Activated T-cell treated with anti-CD3 and anti-CD28 coated beads, Interleukin-2, amount 50 U/mL, for 4 hours (primary cell): ENCODE measurements around the gene NMU. TPM values are rescaled to one million over a fixed set of nuclear protein-coding genes. Genes with fewer than 3 reads are reported as not detected.
"Not testable (repeated sequence)": the region's sequence is repeated elsewhere in the genome, so short reads cannot be mapped to it uniquely, and the experiment has no call there.

Source experiments
- ATAC-seq, 2 donors: fragments of 200-7000 bp; cut with Tn5 transposase; one replicate each; pipeline ENCODE4 v1.10.0; 2021
- DNase-seq: peaks from one replicate; pipeline ENCODE4 v3.0.0-alpha.2; 2020
- H3K27me3 Mint-ChIP-seq: one replicate; pipeline ENCODE4 v1.8.0; 2021; ENCODE audit warnings: low read depth, mixed read lengths
- H3K36me3 Mint-ChIP-seq: one replicate; pipeline ENCODE4 v1.8.0; 2022; ENCODE audit warnings: mixed read lengths; ENCODE audit not compliant: insufficient read depth
- H3K4me1 Mint-ChIP-seq: one replicate; pipeline ENCODE4 v1.8.0; 2021; ENCODE audit warnings: low read depth, mixed read lengths
- H3K4me3 Mint-ChIP-seq: one replicate; pipeline ENCODE4 v1.8.0; 2021; ENCODE audit warnings: mild to moderate bottlenecking, moderate library complexity, mixed read lengths
- H3K9me3 Mint-ChIP-seq: one replicate; pipeline ENCODE4 v1.8.0; 2021; ENCODE audit warnings: mixed read lengths
- total RNA-seq, 3 donors: library from RNA; stranded (reverse); gene quantifications; one replicate each; pipeline ENCODE4 v1.2.1, GENCODE V29; 2021

The NMU gene
- total RNA-seq, 3 donors from 2014 or later: 0.50 to 0.92 (median 0.58) TPM

- peaks cover 14% of the 10 kb centered on the region for H3K27me3 Mint-ChIP-seq
- DNase-seq: no peak
- peaks cover 4% of the 10 kb centered on the region for H3K4me1 Mint-ChIP-seq
- H3K9me3 Mint-ChIP-seq: peaks cover 3% of the 10 kb centered on the region
- peak in 1 of 2 donors; percentile 63 for ATAC-seq
- H3K4me3 Mint-ChIP-seq: no peak overlapping the region
- H3K36me3 Mint-ChIP-seq: no peaks in the 10 kb centered on the region
Observed at GRCh38 chr4:55561889-55562288, 74.2 kb downstream of the NMU start.

DNA sequence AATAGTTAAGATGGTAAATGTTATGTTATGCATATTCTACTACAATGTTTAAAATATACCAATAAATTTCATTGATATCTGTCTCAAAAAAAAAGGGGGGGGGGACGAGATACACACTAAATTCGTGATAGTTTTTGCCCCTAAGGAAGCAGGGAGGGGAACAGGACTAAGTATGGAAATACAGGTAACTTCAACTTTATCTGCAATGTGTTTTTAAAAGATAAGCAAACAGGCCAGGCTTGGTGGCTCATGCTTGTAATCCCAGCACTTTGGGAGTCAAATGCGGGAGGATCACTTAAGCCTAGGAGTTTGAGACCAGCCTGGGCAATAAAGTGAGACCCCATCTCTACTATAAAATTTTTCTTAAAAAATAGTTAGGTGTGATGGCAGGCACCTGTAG, 76.0 kb downstream of the NMU start:
- ATAC-seq (no peak), DNase-seq (no peak)
- peaks cover 4% of the 10 kb centered on the region for H3K4me1 Mint-ChIP-seq
- H3K36me3 Mint-ChIP-seq: no peaks in the 10 kb centered on the region
- H3K4me3 Mint-ChIP-seq: no peak overlapping the region
- peaks cover 15% of the 10 kb centered on the region for H3K27me3 Mint-ChIP-seq
- peaks cover 3% of the 10 kb centered on the region for H3K9me3 Mint-ChIP-seq

GRCh38 chr4:55554453-55555030, 81.6 kb downstream of the NMU start:
- Mint-ChIP-seq H3K36me3 (no peaks in the 10 kb centered on the region), H3K4me3 (no peak overlapping the region), H3K9me3 (peaks cover 3% of the 10 kb centered on the region), H3K27me3 (peaks cover 14% of the 10 kb centered on the region), H3K4me1 (peaks cover 14% of the 10 kb centered on the region)
- DNase-seq (no peak), ATAC-seq (no peak)

- Mint-ChIP-seq H3K36me3 (no peaks in the 10 kb centered on the region), H3K9me3 (peaks cover 3% of the 10 kb centered on the region), H3K4me3 (peak overlapping the region; percentile 13), H3K4me1 (peaks cover 20% of the 10 kb centered on the region), H3K27me3 (peaks cover 14% of the 10 kb centered on the region)
- no peak for DNase-seq
- no peak for ATAC-seq
Observed at GRCh38 chr4:55553441-55554201, 82.5 kb downstream of the NMU start.

GRCh38 chr4:55551964-55552363, 84.1 kb downstream of the NMU start:
- not testable (repeated sequence) for H3K36me3 Mint-ChIP-seq, ATAC-seq, H3K9me3 Mint-ChIP-seq, H3K27me3 Mint-ChIP-seq, H3K4me3 Mint-ChIP-seq, DNase-seq
- H3K4me1 Mint-ChIP-seq: peaks cover 30% of the 10 kb centered on the region

DNA sequence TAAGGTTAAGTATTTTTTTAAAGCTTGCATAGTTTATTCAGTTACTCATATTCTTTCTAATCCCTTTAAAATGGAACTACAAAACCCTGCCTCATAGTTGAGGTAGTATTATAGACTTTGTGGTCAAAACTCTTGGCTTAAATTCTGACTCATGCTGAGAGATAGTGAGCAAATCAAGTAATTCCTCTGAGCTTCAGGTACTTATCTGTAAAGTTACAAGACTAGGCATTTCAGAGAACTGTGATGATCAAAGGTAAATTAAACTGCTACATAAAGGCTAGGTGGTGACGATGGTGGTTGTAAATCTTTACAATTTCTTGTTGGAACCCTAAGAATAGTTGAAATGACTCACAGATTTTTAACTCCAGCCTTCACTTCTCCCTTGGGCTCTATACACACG, 86.2 kb downstream of the NMU start:
- Mint-ChIP-seq H3K4me3 (no peak overlapping the region), H3K36me3 (no peaks in the 10 kb centered on the region), H3K27me3 (peaks cover 2% of the 10 kb centered on the region), H3K4me1 (peaks cover 33% of the 10 kb centered on the region), H3K9me3 (no peaks in the 10 kb centered on the region)
- DNase-seq (no peak), ATAC-seq (peak; percentile 12 to 16)

DNA sequence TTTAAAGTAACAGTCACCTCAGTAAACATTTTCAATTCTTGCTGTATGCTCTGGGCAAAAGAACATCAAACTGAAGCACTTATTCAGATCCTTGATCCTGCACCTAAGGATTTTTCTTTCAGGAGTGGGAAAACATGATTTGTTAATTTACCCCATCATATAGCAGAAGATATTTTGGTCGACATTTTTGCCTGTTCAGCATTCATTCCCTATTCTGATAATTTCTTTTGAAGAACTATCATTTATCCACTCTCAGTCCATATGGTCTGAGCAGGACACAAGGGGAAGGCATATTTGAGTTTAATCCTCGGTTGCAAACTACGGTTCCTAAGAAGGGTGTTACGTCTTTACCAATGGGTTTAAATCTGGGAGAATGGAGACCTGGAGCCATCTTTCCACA, 88.2 kb downstream of the NMU start:
- Mint-ChIP-seq H3K4me1 (peaks cover 45% of the 10 kb centered on the region), H3K36me3 (no peaks in the 10 kb centered on the region), H3K27me3 (peaks cover 2% of the 10 kb centered on the region), H3K9me3 (no peaks in the 10 kb centered on the region), H3K4me3 (peak overlapping the region; percentile 92)
- no peak for ATAC-seq
- no peak for DNase-seq

DNA sequence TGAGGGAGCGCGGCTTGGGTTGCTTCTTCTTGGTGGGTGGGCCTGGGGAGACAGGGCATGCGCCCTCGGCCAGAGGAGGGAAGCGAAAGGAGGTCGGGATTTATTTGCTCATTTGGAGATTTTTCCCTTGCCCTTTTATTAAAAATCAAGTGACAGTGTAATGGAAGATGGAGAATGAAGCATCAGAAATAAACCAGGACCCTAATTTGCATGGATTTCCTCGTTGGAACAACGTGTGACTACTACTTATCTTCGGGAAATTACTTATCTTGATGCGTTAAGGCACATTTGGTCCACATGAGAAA, 88.7 kb downstream of the NMU start:
- H3K4me1 Mint-ChIP-seq: peaks cover 47% of the 10 kb centered on the region
- peak overlapping the region; percentile 92 for H3K4me3 Mint-ChIP-seq
- DNase-seq (no peak), ATAC-seq (no peak)
- peaks cover 2% of the 10 kb centered on the region for H3K27me3 Mint-ChIP-seq
- H3K36me3 Mint-ChIP-seq: no peaks in the 10 kb centered on the region
- no peaks in the 10 kb centered on the region for H3K9me3 Mint-ChIP-seq

- H3K9me3 Mint-ChIP-seq: no peaks in the 10 kb centered on the region
- peak within 1 kb of the TSS; percentile 92 for H3K4me3 Mint-ChIP-seq
- DNase-seq (peak; percentile 79), ATAC-seq (peak; percentile 78 to 79)
- peaks cover 48% of the 10 kb centered on the region for H3K4me1 Mint-ChIP-seq
- peaks cover 2% of the 10 kb centered on the region for H3K27me3 Mint-ChIP-seq
- H3K36me3 Mint-ChIP-seq: no peaks in the 10 kb centered on the region
Observed at GRCh38 chr4:55546756-55547465, 89.2 kb downstream of the NMU start, which contains the start of gene CLOCK. TSS of gene CLOCK (minus strand) at chr4:55546909. CDS start at chr4:55482785, 64,124 bp downstream.

DNA sequence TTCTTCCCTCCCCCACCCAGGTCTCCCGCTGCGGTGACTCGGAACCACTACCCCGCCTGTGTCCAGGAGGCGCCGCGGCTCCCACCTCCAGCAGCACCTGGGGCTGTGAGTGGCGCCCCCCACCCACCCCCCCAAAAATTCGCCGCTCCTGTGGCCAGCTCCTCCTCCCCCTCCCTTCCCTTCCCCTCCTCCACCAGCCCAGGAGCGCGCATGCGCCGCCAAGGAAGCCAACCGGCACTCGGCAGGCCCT, 89.7 kb downstream of the NMU start:
- H3K4me3 Mint-ChIP-seq: peak overlapping the region; percentile 92
- no peaks in the 10 kb centered on the region for H3K9me3 Mint-ChIP-seq
- H3K36me3 Mint-ChIP-seq: no peaks in the 10 kb centered on the region
- DNase-seq: no peak
- H3K27me3 Mint-ChIP-seq: no peaks in the 10 kb centered on the region
- peaks cover 53% of the 10 kb centered on the region for H3K4me1 Mint-ChIP-seq
- ATAC-seq: peak; percentile 74

GRCh38 chr4:55545641-55546505, 90.2 kb downstream of the NMU start:
- no peaks in the 10 kb centered on the region for H3K36me3 Mint-ChIP-seq
- peaks cover 56% of the 10 kb centered on the region for H3K4me1 Mint-ChIP-seq
- peak overlapping the region; percentile 92 for H3K4me3 Mint-ChIP-seq
- DNase-seq: peak; percentile 45
- H3K9me3 Mint-ChIP-seq: no peaks in the 10 kb centered on the region
- no peaks in the 10 kb centered on the region for H3K27me3 Mint-ChIP-seq
- ATAC-seq: peak; percentile 51 to 52

Other genes starting within 250 kb of the NMU start
- gene TMEM165, start 240.3 kb downstream of the NMU start, total RNA-seq: 10 to 100 TPM; 72.3 to 75.1 (median 75.0) TPM
- 10 to 100 TPM; 10.9 to 14.0 (median 12.4) TPM for gene CLOCK, start 89.4 kb downstream of the NMU start, total RNA-seq
- not detected for gene PDCL2, start 44.1 kb downstream of the NMU start, total RNA-seq
- not detected for gene EXOC1L, start 183.5 kb upstream of the NMU start, total RNA-seq
- gene EXOC1, start 217.3 kb upstream of the NMU start, total RNA-seq: 10 to 100 TPM; 15.9 to 16.4 (median 16.2) TPM